ENCODE data around the gene FAM168A. TPM values are rescaled to one million over a fixed set of nuclear protein-coding genes. Genes with fewer than 3 reads are reported as not detected.

FAM168A gene
- total and polyA plus RNA-seq, 10 donors = 2.7 to 33.2 (median 22.7) TPM

- intact Hi-C loops (cut with DNase I; ENCODE audit: low total_unique reads) = no loop called here
- 84 to 91% (median 90%) methylated on average over 4 of the region's 4 CpGs for WGBS, 5 donors
- TF ChIP-seq POLR2AphosphoS5 (IDR thresholded peaks at IDR 0.05) = peak in 1 of 3 donors; percentile 5
- TF ChIP-seq, protein P1, sequence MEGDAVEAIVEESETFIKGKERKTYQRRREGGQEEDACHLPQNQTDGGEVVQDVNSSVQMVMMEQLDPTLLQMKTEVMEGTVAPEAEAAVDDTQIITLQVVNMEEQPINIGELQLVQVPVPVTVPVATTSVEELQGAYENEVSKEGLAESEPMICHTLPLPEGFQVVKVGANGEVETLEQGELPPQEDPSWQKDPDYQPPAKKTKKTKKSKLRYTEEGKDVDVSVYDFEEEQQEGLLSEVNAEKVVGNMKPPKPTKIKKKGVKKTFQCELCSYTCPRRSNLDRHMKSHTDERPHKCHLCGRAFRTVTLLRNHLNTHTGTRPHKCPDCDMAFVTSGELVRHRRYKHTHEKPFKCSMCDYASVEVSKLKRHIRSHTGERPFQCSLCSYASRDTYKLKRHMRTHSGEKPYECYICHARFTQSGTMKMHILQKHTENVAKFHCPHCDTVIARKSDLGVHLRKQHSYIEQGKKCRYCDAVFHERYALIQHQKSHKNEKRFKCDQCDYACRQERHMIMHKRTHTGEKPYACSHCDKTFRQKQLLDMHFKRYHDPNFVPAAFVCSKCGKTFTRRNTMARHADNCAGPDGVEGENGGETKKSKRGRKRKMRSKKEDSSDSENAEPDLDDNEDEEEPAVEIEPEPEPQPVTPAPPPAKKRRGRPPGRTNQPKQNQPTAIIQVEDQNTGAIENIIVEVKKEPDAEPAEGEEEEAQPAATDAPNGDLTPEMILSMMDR (IDR thresholded peaks at IDR 0.05 in 8 of 11, conservative IDR thresholded peaks at IDR 0.05 in 3 of 11) = no peak
- TF ChIP-seq POLR2A (IDR thresholded peaks at IDR 0.05) = no peak
- Histone ChIP-seq H3K4me1 (peaks cover 0 to 29% (median 9%) of the 10 kb centered on the region in 6 donors), H3K4me3 (no peak overlapping the region), H3K27ac (peak overlapping the region in 2 of 8 donors; percentile 24 to 32), H3K27me3 (replicated peaks in 1 of 7) (no peaks in the 10 kb centered on the region), H3K9me3 (no peaks in the 10 kb centered on the region), H3K36me3 (peaks cover 0 to 39% (median 13%) of the 10 kb centered on the region in 6 donors)
- no peak for DNase-seq
These were observed 175.0 kb downstream of the FAM168A start for GRCh38 chr11:73422886-73423285.

DNA sequence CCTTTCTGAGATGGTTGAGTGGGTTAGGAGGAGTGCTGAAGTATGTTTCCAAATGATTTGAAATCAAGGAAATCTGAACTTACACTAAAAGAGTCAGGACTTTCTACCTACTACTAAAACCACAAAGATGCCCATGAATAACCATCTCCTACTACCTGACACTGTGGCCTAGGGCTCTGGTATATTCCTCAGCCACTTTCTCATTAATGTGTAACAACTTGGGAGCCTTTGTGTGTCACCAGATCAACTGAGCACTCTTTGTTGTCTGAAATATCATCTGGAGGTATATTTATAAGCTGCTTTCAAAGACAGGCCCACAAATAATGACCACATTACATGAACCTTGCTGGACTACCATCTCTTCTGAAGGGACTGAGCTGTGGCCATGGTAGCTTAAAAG lies 177.8 kb downstream of the FAM168A start:
- no peak overlapping the region for H3K4me3 ChIP-seq
- H3K36me3 ChIP-seq = peaks cover 0 to 65% (median 13%) of the 10 kb centered on the region in 6 donors
- no peak for DNase-seq
- H3K4me1 ChIP-seq = peaks cover 0 to 14% (median 0%) of the 10 kb centered on the region in 6 donors
- intact Hi-C loops (cut with DNase I; ENCODE audit: low total_unique reads) = no loop called here
- H3K9me3 ChIP-seq = no peaks in the 10 kb centered on the region
- H3K27me3 ChIP-seq (replicated peaks in 1 of 7) = no peaks in the 10 kb centered on the region
- no peak overlapping the region for H3K27ac ChIP-seq
- TF ChIP-seq, protein P1 (IDR thresholded peaks at IDR 0.05 in 8 of 11, conservative IDR thresholded peaks at IDR 0.05 in 3 of 11) = no peak
- TF ChIP-seq POLR2A (IDR thresholded peaks at IDR 0.05) (no peak), POLR2AphosphoS5 (IDR thresholded peaks at IDR 0.05) (no peak)

- 92 to 98% (median 95%) methylated on average over 2 of the region's 2 CpGs for WGBS, 5 donors
- no peak for DNase-seq
- Histone ChIP-seq H3K27me3 (replicated peaks in 1 of 7) (no peaks in the 10 kb centered on the region), H3K4me1 (peaks cover 0 to 20% (median 0%) of the 10 kb centered on the region in 6 donors), H3K9me3 (no peaks in the 10 kb centered on the region), H3K4me3 (no peak overlapping the region), H3K36me3 (peaks cover 0 to 87% (median 13%) of the 10 kb centered on the region in 6 donors), H3K27ac (no peak overlapping the region)
- intact Hi-C loops (cut with DNase I; ENCODE audit: low total_unique reads) = no loop called here
- TF ChIP-seq POLR2AphosphoS5 (IDR thresholded peaks at IDR 0.05) = no peak
- TF ChIP-seq POLR2A (IDR thresholded peaks at IDR 0.05) = no peak
- TF ChIP-seq, protein P1 (IDR thresholded peaks at IDR 0.05 in 8 of 11, conservative IDR thresholded peaks at IDR 0.05 in 3 of 11) = no peak
These were observed 181.1 kb downstream of the FAM168A start for GRCh38 chr11:73416786-73417185.

DNA sequence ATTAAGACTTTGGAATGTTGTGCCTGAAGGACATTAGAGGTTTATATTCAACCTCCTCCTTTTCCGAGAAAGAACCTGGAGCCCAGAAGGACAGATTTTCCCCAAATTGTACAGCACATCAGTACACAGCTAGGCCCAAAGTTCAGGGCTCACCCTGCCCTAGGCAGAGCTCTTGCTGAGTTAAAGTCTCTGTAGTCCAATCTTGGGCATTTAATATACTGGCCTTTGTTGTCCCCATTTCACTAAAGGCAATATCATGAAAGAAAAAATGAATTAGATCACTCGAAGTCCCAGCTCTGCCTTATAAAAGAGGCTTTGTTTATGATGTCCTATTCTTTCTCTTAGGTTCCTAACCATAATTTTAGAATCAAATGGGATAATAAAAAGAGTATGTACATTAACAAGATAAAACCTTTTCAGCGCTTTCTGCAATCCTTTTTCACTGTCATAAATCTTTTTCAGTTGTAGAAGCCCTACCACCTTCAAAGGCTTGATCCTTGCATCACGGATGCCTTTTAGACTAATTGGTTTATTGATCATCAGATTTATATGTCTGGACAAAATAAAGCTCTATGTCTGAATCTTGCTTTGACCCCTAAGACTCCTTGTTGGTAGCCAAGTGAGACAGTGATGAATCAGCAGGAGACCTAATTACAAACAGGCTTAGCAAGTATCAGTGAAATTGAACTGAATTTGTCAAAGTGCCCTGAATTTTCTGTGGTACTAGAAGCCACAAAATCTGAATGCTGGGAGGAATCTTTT lies 181.9 kb downstream of the FAM168A start:
- H3K27me3 ChIP-seq (replicated peaks in 1 of 7) = no peaks in the 10 kb centered on the region
- peaks cover 0 to 20% (median 0%) of the 10 kb centered on the region in 6 donors for H3K4me1 ChIP-seq
- H3K36me3 ChIP-seq = peaks cover 0 to 87% (median 13%) of the 10 kb centered on the region in 6 donors
- TF ChIP-seq POLR2AphosphoS5 (IDR thresholded peaks at IDR 0.05) (no peak), POLR2A (IDR thresholded peaks at IDR 0.05) (no peak)
- TF ChIP-seq, protein P1 (IDR thresholded peaks at IDR 0.05 in 8 of 11, conservative IDR thresholded peaks at IDR 0.05 in 3 of 11) = no peak
- intact Hi-C loops (cut with DNase I; ENCODE audit: low total_unique reads) = no loop called here
- WGBS, 5 donors = 95 to 97% (median 96%) methylated on average over 4 of the region's 4 CpGs
- DNase-seq = no peak
- peak overlapping the region in 4 of 8 donors; percentile 6 to 47 (median 24) for H3K27ac ChIP-seq
- no peaks in the 10 kb centered on the region for H3K9me3 ChIP-seq
- H3K4me3 ChIP-seq = no peak overlapping the region

Measured in spleen (tissue), 11 donors.